HepG2 (cell line): ENCODE results near the gene RPS19. TPM values are rescaled to one million over a fixed set of nuclear protein-coding genes. Genes with fewer than 3 reads are reported as not detected.

ENCODE experiments used
- ARID2 ChIP-seq: sonication (generic); formaldehyde crosslinking; IDR thresholded peaks from 2 replicates; pipeline ENCODE4 v1.8.1; 2022; ENCODE audit warnings: mild to moderate bottlenecking, missing genetic modification reagents, borderline replicate concordance
- ATF7-NPFF ChIP-seq: sonication (generic); formaldehyde crosslinking; IDR thresholded peaks from 2 replicates; pipeline ENCODE4 v1.8.1; 2023; ENCODE audit warnings: mild to moderate bottlenecking, low read depth, missing genetic modification reagents, moderate library complexity
- BORCS8-MEF2B ChIP-seq: sonication (generic); formaldehyde crosslinking; IDR thresholded peaks from 2 replicates; pipeline ENCODE4 v1.8.0; 2022; ENCODE audit warnings: mild to moderate bottlenecking, missing genetic modification reagents
- ELF3 ChIP-seq: IDR thresholded peaks from 2 replicates; pipeline ENCODE4 v1.6.1; 2016; ENCODE audit warnings: missing genetic modification reagents, missing compliant biosample characterization
- ETS1 ChIP-seq: sonication (generic); formaldehyde crosslinking; IDR thresholded peaks from 2 replicates; pipeline ENCODE4 v1.4.0; 2020; ENCODE audit warnings: missing genetic modification reagents
- ETV6 ChIP-seq: sonication (generic); formaldehyde crosslinking; conservative IDR thresholded peaks from 2 replicates; pipeline ENCODE4 v1.4.0; 2020; ENCODE audit warnings: missing genetic modification reagents
- GMEB1 ChIP-seq: sonication (generic); formaldehyde crosslinking; IDR thresholded peaks from 2 replicates; pipeline ENCODE4 v1.5.1; 2020; ENCODE audit warnings: missing genetic modification reagents, mild to moderate bottlenecking, borderline replicate concordance
- HBP1 ChIP-seq: IDR thresholded peaks from 2 replicates; pipeline ENCODE4 v1.6.1; 2016; ENCODE audit warnings: low read depth, control low read depth
- NR2F6 ChIP-seq, 2 experiments: IDR thresholded peaks; 2 replicates each; pipeline ENCODE4 v1.6.1; 2016; ENCODE audit warnings: antibody characterized with exemption in 1 of 2, mild to moderate bottlenecking in 1 of 2
- TERF1 ChIP-seq: sonication (generic); formaldehyde crosslinking; IDR thresholded peaks from 2 replicates; pipeline ENCODE4 v1.8.0; 2022; ENCODE audit warnings: mild to moderate bottlenecking, missing genetic modification reagents, moderate library complexity
- THRA ChIP-seq: sonication (generic); formaldehyde crosslinking; IDR thresholded peaks from 2 replicates; pipeline ENCODE4 v1.4.0; 2020; ENCODE audit warnings: missing genetic modification reagents, borderline replicate concordance
- ZBTB7B ChIP-seq: sonication (generic); formaldehyde crosslinking; IDR thresholded peaks from 2 replicates; pipeline ENCODE4 v1.4.0; 2020; ENCODE audit warnings: missing genetic modification reagents
- ZNF235 ChIP-seq: sonication (generic); formaldehyde crosslinking; IDR thresholded peaks from 2 replicates; pipeline ENCODE4 v1.8.1; 2023; ENCODE audit warnings: mild to moderate bottlenecking, missing genetic modification reagents, borderline replicate concordance
- ZNF33A ChIP-seq: sonication (generic); formaldehyde crosslinking; IDR thresholded peaks from 2 replicates; pipeline ENCODE4 v1.5.1; 2020; ENCODE audit warnings: missing genetic modification reagents, mild to moderate bottlenecking, moderate library complexity, borderline replicate concordance
- ZNF547 ChIP-seq: sonication (generic); formaldehyde crosslinking; IDR thresholded peaks from 2 replicates; pipeline ENCODE4 v1.5.1; 2020; ENCODE audit warnings: mild to moderate bottlenecking, missing genetic modification reagents
- ZNF556 ChIP-seq: sonication (generic); formaldehyde crosslinking; IDR thresholded peaks from 2 replicates; pipeline ENCODE4 v1.4.0; 2020; ENCODE audit warnings: mild to moderate bottlenecking, missing genetic modification reagents, borderline replicate concordance
- ZNF660 ChIP-seq: sonication (generic); formaldehyde crosslinking; IDR thresholded peaks from 2 replicates; pipeline ENCODE4 v1.5.1; 2020; ENCODE audit warnings: mild to moderate bottlenecking, low read depth, missing genetic modification reagents, borderline replicate concordance
- polyA plus RNA-seq, 8 experiments: library from polyadenylated mRNA; depleted of rRNA in 3 of 8; stranded (reverse) in 7 of 8; unstranded in 1 of 8; fragments of >200 nt; fragmentation: Illumina TruSeq in 4 of 8; extraction: Trizol in 4 of 8; gene quantifications; 2 replicates each; pipeline versions ENCODE4 v1.2.1 to v1.2.3, GENCODE V29; 2011 to 2016; ENCODE audit warnings: low read depth in 4 of 8, missing spikeins in 1 of 8, mixed read lengths in 1 of 8; ENCODE audit not compliant: insufficient read depth in 1 of 8
- total RNA-seq, 5 experiments: library from RNA; depleted of rRNA; stranded (reverse); fragments of >200 nt; fragmentation: Illumina TruSeq; extraction: Trizol; gene quantifications; 2 replicates each; pipeline ENCODE4 v1.2.3, GENCODE V29; 2016; ENCODE audit warnings: low read depth in 1 of 5

Gene RPS19
- total and polyA plus RNA-seq, 2 of the 13 experiments (the other 11 are each of a cell fraction or from before 2014, with no cell fraction given): 1,983 to 4,758 TPM

GRCh38 chr19:41883821-41884733, 24.0 kb downstream of the RPS19 start (continued):
- no peak for TF ChIP-seq ZNF660
- TF ChIP-seq HBP1: no peak; the same call in 1 of the 2 replicates
- TF ChIP-seq ZNF547 (CRISPR knock-in tag): no peak
- peak; percentile 97 for TF ChIP-seq ELF3
- TF ChIP-seq ZNF556 (CRISPR knock-in tag): 0 out of 2 replicates have a peak, but pooled peaks have one; percentile 22
- TF ChIP-seq TERF1 (CRISPR knock-in tag): no peak
- peak; percentile 57; the same call in 1 of the 2 replicates for TF ChIP-seq THRA (CRISPR knock-in tag)
- no peak for TF ChIP-seq ZNF33A (CRISPR knock-in tag)
- peak; percentile 23; the same call in 1 of the 2 replicates for TF ChIP-seq BORCS8-MEF2B (CRISPR knock-in tag)
- TF ChIP-seq GMEB1: peak; percentile 90
- TF ChIP-seq ARID2: no peak
- no peak for TF ChIP-seq ZNF235 (CRISPR knock-in tag)
- TF ChIP-seq ETV6 (CRISPR knock-in tag): peak; percentile 94
- TF ChIP-seq NR2F6 (IDR thresholded peaks at IDR 0.05): no peak
- peak; percentile 59; the same call in 1 of the 2 replicates for TF ChIP-seq NR2F6 (CRISPR knock-in tag; IDR thresholded peaks at IDR 0.05)
- peak; percentile 66 for TF ChIP-seq ATF7-NPFF (CRISPR knock-in tag)
- TF ChIP-seq ZBTB7B (CRISPR knock-in tag): peak; percentile 71; the same call in 1 of the 2 replicates
- 0 out of 2 replicates have a peak, but pooled peaks have one; percentile 48 for TF ChIP-seq ETS1 (CRISPR knock-in tag)
